D721Med (cell line): ENCODE measurements around the gene EMILIN3.

Experiments
- DNase-seq: peaks from one replicate; pipeline ENCODE4 v3.0.0; 2011; ENCODE audit warnings: low spot score; ENCODE audit not compliant: insufficient read length
- FAIRE-seq: peaks from 2 replicates; lab custom pipeline; 2011; peaks lifted over from hg19 to GRCh38; lab: Jason Lieb, UNC
- CTCF ChIP-seq: IDR thresholded peaks from 2 replicates; pipeline ENCODE4 v1.5.1; 2012; ENCODE audit warnings: mild to moderate bottlenecking, control low read depth; ENCODE audit not compliant: insufficient read depth; ENCODE audit errors: missing control alignments

Gene EMILIN3

GRCh38 chr20:41364236-41364855, 2.3 kb downstream of the EMILIN3 start:
- FAIRE-seq = no peak
- no peak for TF ChIP-seq CTCF

GRCh38 chr20:41363601-41364000, 3.0 kb downstream of the EMILIN3 start:
- no peak for TF ChIP-seq CTCF
- DNase-seq (no peak), FAIRE-seq (no peak)

More at GRCh38 chr20:41364236-41364855, 2.3 kb downstream of the EMILIN3 start:
- no peak for DNase-seq

GRCh38 chr20:41362748-41363140, 3.9 kb downstream of the EMILIN3 start:
- DNase-seq (no peak), FAIRE-seq (no peak)
- no peak for TF ChIP-seq CTCF

GRCh38 chr20:41361757-41362747, 4.6 kb downstream of the EMILIN3 start:
- no peak for TF ChIP-seq CTCF
- DNase-seq = no peak
- no peak for FAIRE-seq

- TF ChIP-seq CTCF = no peak
- FAIRE-seq = no peak
- DNase-seq = no peak
Observed at GRCh38 chr20:41360831-41361756, 5.5 kb downstream of the EMILIN3 start.

- no peak for TF ChIP-seq CTCF
- FAIRE-seq = no peak
- no peak for DNase-seq
Observed at GRCh38 chr20:41359541-41360011, 7.0 kb downstream of the EMILIN3 start.
